Stimulated activated CD4-positive, alpha-beta T cell treated with anti-CD3 and anti-CD28 coated beads, Interleukin-12 subunit alpha, Interleukin-12 subunit beta, amount 100 ng/mL, for 24 hours (primary cell): Measurements from ENCODE around the gene WWOX.

Experiments used
- DNase-seq, 2 experiments: peaks; one replicate each; pipeline ENCODE4 v3.0.0-alpha.2; 2020; ENCODE audit warnings: low read depth in 2 of 2

The WWOX gene

DNA sequence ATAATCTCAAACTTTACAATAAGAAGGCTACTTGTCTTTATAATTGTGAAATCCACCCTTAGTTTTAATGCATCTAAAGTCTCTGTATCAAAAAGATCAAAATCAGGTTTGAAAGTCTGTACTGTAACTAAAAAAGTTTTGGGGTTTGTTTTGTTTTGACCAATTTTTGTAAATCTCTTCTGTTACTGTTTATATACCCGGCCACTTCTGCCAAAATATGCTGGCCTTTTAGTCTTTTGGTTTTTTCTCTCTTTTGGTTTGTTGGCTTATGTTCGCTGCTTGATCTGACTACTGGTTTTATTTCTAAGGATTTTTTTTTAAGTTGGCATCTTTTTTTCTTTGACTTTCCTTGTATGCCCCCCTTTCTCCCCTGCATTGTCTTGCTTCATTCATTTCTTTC lies 845.9 kb downstream of the WWOX start:
- no peak for DNase-seq

DNA sequence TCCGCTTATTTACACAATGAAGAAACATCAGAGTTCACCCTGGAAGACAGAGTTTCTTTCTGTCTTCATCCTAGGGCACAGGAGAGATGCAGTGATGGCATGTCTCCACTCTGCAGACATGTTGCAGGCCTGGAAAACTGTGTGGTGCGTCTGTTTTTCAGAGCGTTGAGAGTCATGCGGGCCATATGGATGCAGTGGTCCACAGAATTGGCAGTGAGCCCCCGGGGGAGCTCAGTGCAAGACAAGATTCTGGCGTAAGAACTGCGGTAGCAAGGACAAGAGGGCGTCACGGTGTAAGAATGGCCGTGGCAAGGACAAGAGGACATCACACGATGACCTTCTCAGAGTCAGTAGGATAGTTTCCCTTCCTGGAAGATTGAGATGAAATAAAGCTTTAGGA lies 847.1 kb downstream of the WWOX start:
- DNase-seq = no peak

GRCh38 chr16:78950768-78951167 lies 851.3 kb downstream of the WWOX start:
- no peak for DNase-seq

DNA sequence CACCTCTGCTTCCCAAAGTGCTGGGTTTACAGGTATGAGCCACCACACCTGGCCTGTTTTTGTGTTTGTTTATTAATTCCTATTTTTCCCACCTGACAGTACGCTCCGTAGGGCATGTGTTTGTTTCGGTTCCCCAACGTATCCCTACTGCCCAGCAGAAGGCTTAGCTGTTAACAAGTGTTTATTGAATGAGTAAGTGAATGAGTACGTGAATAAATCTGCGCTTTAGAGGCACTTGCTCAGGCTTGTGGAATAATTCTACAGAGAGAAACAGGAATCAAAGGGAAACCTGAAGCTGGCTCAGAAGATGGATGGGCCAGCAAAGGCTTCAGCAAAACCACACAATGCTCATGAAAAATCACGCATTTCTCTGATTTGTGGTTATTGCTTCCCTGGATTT lies 853.2 kb downstream of the WWOX start:
- no peak for DNase-seq

DNA sequence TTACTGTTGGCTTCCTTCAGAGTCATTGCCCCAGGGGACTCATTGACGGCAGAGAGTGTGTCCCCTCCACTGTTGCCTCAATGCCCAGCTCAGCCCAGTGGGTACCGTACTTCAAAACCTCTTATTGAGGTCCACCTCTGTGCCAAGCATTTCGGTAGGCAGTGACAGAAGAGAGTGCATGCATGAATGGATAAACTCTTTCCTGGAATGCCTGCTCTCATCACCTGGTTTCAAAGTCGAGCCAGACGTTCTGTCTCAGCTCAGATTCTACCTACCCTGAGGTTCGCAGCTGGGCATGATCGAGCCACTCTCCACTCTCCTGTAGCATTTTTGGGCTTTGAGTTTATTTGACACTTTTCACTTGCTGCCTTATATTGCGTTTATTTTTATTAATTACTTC lies 854.1 kb downstream of the WWOX start:
- DNase-seq = no peak

DNA sequence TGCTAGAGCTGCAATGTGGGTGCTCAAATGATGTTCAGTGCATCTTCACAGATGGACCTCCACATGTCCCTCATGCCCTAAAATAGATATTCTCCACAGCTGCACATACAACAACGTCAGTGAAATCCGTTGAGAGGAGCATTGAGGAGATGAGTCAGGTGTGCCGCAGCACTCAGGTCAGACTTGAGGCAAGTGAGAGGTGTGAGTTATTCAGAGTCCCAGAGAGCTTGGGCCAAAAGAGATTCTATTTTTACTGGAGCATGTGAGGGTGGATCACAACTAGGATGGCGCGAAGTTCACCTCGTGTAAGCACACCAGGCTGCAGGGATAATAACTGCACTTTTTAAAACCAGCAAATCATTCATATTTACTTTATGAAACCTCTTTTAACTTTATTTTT lies 855.8 kb downstream of the WWOX start:
- no peak for DNase-seq

DNA sequence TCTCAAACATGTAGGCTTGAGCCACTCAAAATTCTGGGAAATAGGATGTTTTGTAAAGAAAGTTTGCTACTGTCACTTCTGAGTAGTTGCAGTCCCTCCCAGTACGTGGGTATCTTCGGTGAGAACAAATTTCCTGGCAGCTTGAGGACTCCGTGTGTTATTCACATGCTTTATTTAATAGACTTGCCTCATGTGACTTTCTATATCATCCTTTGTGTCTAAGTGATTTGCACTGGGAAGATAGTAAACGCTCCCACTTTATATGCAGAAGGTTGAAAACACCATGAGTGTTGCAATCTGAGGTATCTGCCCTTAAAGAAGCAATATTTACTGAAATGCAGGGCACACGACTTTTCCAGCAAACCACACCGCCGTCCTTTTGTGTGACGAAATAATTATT lies 857.4 kb downstream of the WWOX start:
- no peak for DNase-seq

DNA sequence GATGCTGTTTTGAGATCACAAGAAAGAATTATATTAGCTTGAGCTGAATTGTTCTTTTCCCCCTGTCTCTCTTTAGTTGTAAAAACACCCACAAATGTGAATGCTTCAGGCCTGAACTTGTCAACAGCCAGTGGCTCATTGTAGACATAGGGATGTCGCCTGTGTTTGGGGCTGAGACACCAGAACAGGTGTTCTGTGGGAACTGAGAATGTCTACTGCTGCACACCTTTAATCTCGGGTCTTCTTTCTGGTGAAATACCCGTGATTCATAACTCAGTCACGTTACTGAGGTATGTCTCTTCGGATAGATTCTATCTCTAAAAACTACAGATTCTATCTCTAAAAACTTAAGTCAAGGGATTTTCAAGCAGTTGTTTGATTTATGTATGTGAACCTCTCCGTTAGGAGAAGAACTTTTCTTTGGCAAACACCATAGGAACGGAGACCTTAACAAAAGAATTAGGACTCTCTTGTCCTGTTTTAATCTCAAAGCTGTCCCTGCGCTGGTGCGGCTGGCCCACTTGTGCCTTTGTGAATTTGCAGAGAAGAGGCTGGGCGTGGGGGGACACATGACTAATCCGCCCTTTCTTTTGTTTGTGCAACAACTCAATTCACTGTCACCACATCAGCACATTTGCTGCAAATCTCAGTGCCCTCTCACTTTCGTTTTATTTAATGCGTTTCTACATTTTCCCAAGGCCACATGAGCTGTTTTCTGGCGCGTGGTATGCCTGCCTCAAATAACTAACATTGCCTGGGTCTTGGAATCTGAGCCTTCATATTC lies 858.1 kb downstream of the WWOX start:
- DNase-seq = peak; percentile 9 to 18

DNA sequence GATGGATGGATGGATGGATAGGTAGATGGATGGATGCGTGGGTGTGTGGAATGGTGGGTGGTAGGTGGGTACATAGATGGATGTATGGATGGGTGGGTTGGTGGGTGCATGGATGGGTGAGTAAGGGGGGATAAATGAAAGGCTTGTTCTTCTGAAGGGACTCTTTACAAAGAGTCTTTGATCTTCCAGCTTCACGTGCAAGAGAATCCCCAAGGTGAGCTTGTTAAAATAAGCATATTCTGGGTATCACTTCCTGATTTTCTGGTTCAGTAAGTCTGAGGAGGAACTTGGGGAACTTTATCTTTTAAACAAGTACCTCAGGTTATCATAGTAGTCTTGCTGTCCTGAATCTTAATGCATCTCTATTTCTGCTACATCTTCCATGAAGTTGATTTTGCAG lies 862.0 kb downstream of the WWOX start:
- DNase-seq = no peak

GRCh38 chr16:78962457-78962929 lies 863.0 kb downstream of the WWOX start:
- DNase-seq = no peak

DNA sequence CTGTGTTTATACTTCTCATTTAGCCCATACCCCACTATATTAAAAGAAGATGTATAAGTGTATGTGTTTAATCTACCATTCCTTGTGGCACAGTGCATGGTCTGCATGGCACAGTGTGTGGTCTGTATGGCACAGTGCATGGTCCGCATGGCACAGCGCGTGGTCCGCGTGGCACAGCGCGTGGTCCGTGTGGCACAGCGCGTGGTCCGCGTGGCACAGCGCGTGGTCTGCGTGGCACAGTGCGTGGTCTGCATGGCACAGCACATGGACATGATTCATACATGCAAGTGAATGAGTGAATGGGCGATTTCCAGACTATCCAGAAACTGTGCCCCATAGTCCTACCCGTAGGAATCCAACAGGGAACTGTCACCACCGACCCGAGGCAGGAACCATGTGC lies 868.5 kb downstream of the WWOX start:
- DNase-seq = no peak

GRCh38 chr16:78969721-78970120 lies 870.3 kb downstream of the WWOX start:
- DNase-seq = no peak

DNA sequence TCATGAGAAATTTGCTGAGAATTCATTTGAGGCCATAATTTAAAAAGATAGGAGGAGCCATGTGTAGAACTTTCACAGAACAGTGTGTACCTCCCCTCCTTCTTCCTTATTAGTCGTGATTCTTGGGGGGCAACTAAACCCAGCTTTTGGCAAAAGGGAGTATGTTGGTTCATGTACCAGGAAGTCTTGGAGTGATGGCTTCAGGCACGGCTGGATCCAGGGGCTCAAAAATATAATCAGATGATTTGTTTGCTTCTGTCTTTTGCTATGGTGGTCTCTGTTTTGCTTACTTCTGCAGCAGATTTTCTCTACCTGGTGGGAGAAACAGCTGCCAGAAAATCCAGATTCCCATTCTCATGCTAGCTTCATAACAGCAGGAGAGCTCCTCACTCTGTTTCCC lies 871.2 kb downstream of the WWOX start:
- no peak for DNase-seq

DNA sequence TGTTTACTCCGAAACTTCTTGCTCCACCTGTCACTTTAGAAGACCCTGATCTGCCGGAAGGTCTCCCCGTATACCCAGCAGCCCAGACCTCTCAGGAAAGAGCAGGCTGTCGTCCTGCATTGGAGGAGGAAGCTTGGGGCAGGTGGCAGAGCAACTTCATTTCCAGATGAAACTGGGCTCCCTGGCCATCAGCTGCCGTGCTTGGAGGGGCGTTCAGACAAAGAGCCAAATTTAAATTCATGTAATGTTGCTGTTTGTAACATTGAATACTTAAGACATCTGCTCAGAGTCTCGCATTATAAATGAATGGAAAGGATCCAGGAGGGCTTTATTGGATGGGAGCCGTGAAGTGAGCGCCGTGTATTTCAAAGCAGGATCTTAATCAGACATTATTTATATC lies 872.6 kb downstream of the WWOX start:
- no peak for DNase-seq

- DNase-seq = no peak
Measured at GRCh38 chr16:78972986-78973385, 873.5 kb downstream of the WWOX start.

GRCh38 chr16:78976212-78976611 lies 876.8 kb downstream of the WWOX start:
- DNase-seq = peak in 1 of 2 experiments; percentile 31

DNA sequence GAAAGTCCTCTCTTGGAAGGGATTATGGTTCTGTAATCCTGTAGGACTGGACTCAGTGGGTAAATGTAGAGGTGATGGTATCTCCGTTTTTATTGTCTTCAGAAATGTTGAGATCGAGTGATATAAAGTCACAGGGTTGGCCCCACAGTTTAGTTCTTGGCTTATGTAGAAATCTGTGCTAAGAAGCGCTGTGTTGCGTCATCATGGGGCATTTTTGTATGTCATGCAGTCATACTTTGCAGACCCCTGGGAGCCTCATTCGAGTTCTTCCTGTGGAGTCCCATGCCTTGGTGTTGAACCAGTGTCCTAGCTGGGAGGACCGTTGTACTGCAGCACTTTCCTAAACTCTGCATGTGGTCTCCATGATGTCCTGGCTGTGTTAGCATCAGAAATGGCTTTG lies 881.4 kb downstream of the WWOX start:
- no peak for DNase-seq

GRCh38 chr16:78982096-78982744 lies 882.8 kb downstream of the WWOX start:
- no peak for DNase-seq

- no peak for DNase-seq
Measured at GRCh38 chr16:78984324-78984723, 884.9 kb downstream of the WWOX start.

GRCh38 chr16:78984887-78985464 lies 885.5 kb downstream of the WWOX start:
- DNase-seq = no peak

- no peak for DNase-seq
Measured at GRCh38 chr16:78985716-78986605, 886.5 kb downstream of the WWOX start.

- no peak for DNase-seq
Measured at GRCh38 chr16:78987666-78988065, 888.2 kb downstream of the WWOX start.
